Measurements from ENCODE around the gene QKI. TPM values are rescaled to one million over a fixed set of nuclear protein-coding genes. Genes with fewer than 3 reads are reported as not detected.

QKI gene
- total RNA-seq, 4 donors from 2014 or later, result 8.4 to 107 (median 37.1) TPM

DNA sequence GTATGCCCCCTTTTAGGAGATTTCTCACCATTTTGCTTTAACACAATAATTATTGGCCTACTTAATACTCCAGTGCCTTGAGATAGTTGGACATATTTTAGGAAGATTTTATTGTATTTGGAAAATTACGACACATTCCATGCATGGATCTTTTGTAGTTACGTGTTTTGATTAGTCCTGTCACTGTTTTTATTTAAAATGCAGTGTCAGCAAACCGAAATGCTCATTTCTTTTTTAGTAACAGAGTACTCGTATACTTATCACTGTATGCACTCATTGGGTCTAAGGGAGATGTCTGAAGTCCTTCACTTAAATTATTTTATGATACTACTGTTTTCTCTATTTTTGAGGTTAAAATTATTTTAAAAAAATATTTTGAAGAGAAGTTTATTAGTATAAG is 153.8 kb downstream of the QKI start:
- H3K9me3 ChIP-seq, result no peaks in the 10 kb centered on the region

GRCh38 chr6:163570579-163571231 is 156.2 kb downstream of the QKI start:
- no peak for DNase-seq

More for the DNA sequence above, 153.8 kb downstream of the QKI start:
- no peak overlapping the region for H3K27ac ChIP-seq
- DNase-seq, result no peak
- no peak overlapping the region for H3K4me3 ChIP-seq
- no peaks in the 10 kb centered on the region for H3K4me1 ChIP-seq
- peaks cover 0 to 8% (median 0%) of the 10 kb centered on the region in 3 donors for H3K36me3 ChIP-seq
- no peaks in the 10 kb centered on the region for H3K27me3 ChIP-seq
- TF ChIP-seq POLR2A (IDR thresholded peaks at IDR 0.05) (no peak), CTCF (IDR thresholded peaks at IDR 0.05) (no peak)

DNA sequence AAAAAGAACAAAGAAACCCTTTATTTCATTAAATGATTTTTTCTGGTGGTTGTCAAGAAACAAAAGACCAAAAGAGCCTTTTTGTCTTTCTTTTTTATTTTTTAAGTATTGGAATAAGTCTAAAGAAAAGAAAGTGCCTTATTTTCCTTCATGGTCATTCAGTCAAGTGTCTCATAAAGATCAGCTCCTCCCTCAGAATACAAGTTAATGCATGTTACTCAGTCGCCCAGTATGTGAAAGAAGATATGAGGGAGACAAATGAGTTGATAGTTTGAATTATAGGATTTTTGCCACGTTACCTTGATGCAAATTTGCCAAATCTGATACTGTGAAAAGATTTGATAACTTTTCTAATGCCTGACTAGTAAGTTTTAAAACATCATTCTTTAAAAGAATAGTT is 157.2 kb downstream of the QKI start:
- DNase-seq, result no peak
- Histone ChIP-seq H3K9me3 (no peaks in the 10 kb centered on the region), H3K27me3 (no peaks in the 10 kb centered on the region), H3K4me1 (no peaks in the 10 kb centered on the region), H3K4me3 (no peak overlapping the region), H3K36me3 (no peaks in the 10 kb centered on the region), H3K27ac (no peak overlapping the region)
- TF ChIP-seq CTCF (IDR thresholded peaks at IDR 0.05) (no peak), POLR2A (IDR thresholded peaks at IDR 0.05) (no peak)

More at GRCh38 chr6:163570579-163571231, 156.2 kb downstream of the QKI start:
- H3K4me1 ChIP-seq, result no peaks in the 10 kb centered on the region
- no peaks in the 10 kb centered on the region for H3K9me3 ChIP-seq
- H3K36me3 ChIP-seq, result no peaks in the 10 kb centered on the region
- TF ChIP-seq POLR2A (IDR thresholded peaks at IDR 0.05) (no peak), CTCF (IDR thresholded peaks at IDR 0.05) (no peak)
- no peak overlapping the region for H3K27ac ChIP-seq
- H3K27me3 ChIP-seq, result no peaks in the 10 kb centered on the region
- H3K4me3 ChIP-seq, result no peak overlapping the region

- Histone ChIP-seq H3K36me3 (no peaks in the 10 kb centered on the region), H3K27ac (no peak overlapping the region), H3K4me1 (no peaks in the 10 kb centered on the region), H3K4me3 (no peak overlapping the region), H3K9me3 (no peaks in the 10 kb centered on the region), H3K27me3 (no peaks in the 10 kb centered on the region)
- no peak for DNase-seq
- no peak for TF ChIP-seq POLR2A (IDR thresholded peaks at IDR 0.05)
These were observed 158.1 kb downstream of the QKI start for GRCh38 chr6:163572612-163573011.

DNA sequence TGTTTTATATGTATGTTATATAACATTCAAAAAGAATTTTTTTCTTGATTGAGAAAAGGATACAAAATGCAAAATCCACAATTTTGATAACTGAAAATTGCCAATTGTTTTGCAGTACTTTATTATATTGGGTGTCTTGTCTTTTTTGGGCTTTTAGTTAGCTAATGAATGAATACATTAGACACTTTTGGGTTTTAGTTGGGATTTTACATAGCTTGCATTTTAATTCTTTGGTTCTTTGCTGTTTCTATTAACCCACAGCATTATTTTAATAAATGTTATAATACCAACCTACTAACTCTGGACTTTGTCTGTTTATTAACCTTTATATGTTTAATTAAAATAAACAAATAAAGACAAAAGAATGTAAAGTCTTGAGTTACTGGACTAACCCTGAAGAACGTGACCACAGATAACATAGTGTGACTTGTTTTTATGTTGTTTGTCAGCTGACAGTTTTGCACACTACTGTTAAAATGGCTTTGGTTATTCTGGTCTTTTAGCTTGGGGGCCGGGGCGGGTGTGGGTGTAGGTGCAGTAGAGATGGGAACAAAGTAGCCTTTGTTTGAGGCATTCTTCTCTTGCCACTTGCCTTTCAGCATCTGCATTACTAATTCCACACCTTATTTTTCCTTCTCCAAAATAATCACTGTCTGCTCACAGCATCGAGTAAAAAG is 159.1 kb downstream of the QKI start:
- DNase-seq, result no peak
- H3K9me3 ChIP-seq, result no peaks in the 10 kb centered on the region
- H3K4me3 ChIP-seq, result no peak overlapping the region
- no peaks in the 10 kb centered on the region for H3K36me3 ChIP-seq
- H3K27me3 ChIP-seq, result no peaks in the 10 kb centered on the region
- no peak overlapping the region for H3K27ac ChIP-seq
- TF ChIP-seq CTCF (IDR thresholded peaks at IDR 0.05), result no peak
- TF ChIP-seq POLR2A (IDR thresholded peaks at IDR 0.05), result no peak
- H3K4me1 ChIP-seq, result no peaks in the 10 kb centered on the region

DNA sequence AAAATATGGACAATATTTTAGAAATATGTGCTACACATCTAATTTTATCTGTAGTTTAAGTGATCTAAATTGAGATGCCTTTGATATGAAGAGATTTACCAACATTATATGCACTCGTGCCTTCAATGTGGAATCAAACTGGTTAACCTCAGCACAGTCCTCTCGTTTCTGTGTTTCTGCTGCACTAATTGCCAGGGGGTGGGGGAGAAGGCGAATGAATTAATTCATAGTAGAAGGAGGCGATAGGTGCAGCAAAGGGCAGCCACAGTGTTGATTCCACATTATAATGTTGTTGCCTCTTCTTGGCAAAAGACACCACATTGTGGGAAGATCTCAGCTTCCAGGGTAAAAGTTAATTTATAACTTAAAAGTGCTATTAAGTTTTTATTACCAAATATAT is 161.6 kb downstream of the QKI start:
- Histone ChIP-seq H3K36me3 (no peaks in the 10 kb centered on the region), H3K27ac (no peak overlapping the region), H3K4me1 (no peaks in the 10 kb centered on the region), H3K9me3 (no peaks in the 10 kb centered on the region), H3K27me3 (no peaks in the 10 kb centered on the region), H3K4me3 (no peak overlapping the region)
- TF ChIP-seq POLR2A (IDR thresholded peaks at IDR 0.05), result no peak
- DNase-seq, result no peak
